ENCODE measurements around the gene MYO7B.
"Not testable (repeated sequence)": the region's sequence is repeated elsewhere in the genome, so short reads cannot be mapped to it uniquely, and the experiment has no call there.

MYO7B gene

DNA sequence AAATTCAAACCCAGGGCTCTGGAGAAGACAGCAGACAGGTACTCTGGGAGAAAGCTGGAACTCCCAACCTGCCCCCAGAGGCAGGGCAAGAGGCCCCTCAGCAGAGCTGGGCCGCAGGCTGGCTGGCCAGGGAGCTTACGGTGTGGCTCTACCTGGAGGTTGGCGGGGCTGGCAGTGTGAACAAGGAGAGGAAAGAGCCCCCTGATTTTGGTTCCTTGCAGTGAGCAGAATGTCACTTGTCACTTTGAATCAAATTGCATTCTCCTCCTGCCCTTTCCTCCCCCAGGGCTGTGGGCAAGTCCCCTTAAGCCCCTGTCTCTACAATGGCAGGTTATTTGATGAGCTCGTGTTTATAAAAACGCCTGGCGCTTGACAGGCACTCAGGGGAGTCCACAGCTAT is 32.6 kb downstream of the MYO7B start:
- DNase-seq, result no peak
- TF ChIP-seq POLR2A (IDR thresholded peaks at IDR 0.05; ENCODE audit: low read length) (no peak), GATA1 (IDR thresholded peaks at IDR 0.05; ENCODE audit: low read depth, low read length) (no peak)

DNA sequence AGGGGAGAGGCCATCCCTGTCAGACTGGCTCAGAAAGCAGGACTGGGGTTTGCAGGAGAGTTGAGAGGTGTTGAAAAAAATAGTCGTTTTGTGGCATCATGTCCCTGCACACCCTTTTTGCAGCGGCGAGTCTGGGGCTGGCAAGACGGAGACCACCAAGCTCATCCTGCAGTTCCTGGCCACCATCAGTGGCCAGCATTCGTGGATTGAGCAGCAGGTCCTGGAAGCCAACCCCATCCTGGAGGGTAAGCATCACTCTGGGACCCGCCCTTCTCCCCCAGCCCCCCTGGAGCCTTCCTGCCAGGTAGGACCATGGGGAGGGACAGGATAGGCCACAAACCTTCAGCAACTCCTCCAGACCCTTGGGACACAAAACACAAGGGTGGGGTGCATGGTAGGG is 34.2 kb downstream of the MYO7B start:
- TF ChIP-seq GATA1 (IDR thresholded peaks at IDR 0.05; ENCODE audit: low read depth, low read length) (no peak), POLR2A (IDR thresholded peaks at IDR 0.05; ENCODE audit: low read length) (no peak)
- DNase-seq, result no peak

DNA sequence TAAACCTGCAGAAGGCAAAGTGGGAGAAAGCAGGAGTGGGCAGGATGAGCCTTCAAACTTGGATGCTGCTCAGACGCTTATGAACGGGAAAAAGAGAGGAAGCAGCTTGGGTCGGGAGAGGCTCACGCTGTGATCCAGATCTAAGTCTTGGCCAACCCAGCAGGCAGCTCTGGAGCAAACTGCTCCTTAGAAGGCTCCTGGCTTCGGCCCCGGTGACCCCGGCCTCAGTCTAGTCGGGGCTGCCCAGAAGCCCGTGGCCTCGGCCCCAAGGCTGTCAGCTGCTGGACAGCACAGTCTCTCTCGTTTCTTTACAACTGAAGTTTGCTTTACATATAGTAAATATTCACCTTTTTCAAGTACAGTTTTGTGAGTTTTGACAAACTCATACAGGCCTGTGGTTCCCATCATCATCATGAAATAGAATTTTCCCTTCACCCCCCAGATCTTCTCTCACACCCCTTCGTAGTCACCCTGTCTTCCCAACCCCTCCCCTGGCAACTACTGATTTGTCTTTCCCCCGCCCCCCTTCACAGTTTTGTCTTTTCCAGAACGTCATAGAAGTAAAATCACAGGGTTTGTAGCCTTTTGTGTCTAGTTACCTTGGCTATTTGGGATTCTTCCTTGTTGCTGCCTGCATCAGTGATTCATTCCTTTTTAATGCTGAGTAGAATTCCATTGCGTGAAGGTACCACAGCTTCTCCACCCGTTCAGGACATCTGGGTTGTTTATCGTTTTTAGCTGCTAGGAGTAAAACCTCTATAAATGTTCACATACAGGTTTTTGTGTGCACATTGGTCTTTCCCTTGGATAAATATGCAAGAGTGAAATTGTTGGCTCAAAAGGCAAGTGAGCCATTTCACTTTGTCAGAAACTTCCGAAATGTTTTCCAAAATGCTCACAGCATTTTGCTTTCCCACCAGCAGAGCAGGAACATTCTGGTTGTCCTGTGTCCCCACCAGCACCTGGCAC is 35.1 kb downstream of the MYO7B start:
- no peak for DNase-seq

DNA sequence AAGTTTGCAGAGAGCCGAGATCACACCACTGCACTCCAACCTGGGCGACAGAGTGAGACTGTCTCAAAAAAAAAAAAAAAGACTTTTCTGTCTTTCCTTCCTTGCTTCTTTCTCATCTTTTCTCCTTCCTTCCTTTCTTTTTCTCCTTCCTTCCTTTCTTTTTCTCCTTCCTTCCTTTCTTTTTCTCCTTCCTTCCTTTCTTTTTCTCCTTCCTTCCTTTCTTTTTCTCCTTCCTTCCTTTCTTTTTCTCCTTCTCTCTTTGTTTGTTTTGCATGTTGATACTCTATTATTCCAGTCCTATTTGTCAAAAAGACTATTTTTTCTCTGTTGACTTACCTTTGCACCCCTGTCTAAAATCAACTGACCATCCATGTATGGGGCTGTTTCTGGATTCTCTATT is 36.9 kb downstream of the MYO7B start:
- not testable (repeated sequence) for DNase-seq

More for the DNA sequence above, 35.1 kb downstream of the MYO7B start:
- TF ChIP-seq GATA1 (IDR thresholded peaks at IDR 0.05; ENCODE audit: low read depth, low read length) (no peak), POLR2A (IDR thresholded peaks at IDR 0.05; ENCODE audit: low read length) (no peak)

DNA sequence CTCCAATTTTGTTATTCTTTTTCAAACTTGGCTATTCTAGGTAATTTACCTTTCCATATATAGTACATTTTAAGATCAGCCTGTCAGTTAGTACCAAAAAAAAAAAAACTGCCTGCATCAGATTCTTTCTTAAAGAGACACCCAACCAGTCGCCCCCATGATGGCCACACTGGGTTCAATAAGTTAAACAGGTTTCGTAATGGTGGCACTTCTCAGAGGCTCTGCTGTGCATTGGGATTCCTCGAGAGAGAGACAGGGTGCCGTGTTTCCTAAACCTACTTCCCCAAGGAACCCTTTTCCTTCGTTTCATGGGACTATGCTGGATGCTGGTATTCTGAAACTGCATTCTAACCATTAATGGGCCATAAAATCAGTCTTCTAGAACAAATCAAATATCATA is 37.4 kb downstream of the MYO7B start:
- DNase-seq, result no peak
- TF ChIP-seq POLR2A (IDR thresholded peaks at IDR 0.05; ENCODE audit: low read length) (no peak), GATA1 (IDR thresholded peaks at IDR 0.05; ENCODE audit: low read depth, low read length) (no peak)

DNA sequence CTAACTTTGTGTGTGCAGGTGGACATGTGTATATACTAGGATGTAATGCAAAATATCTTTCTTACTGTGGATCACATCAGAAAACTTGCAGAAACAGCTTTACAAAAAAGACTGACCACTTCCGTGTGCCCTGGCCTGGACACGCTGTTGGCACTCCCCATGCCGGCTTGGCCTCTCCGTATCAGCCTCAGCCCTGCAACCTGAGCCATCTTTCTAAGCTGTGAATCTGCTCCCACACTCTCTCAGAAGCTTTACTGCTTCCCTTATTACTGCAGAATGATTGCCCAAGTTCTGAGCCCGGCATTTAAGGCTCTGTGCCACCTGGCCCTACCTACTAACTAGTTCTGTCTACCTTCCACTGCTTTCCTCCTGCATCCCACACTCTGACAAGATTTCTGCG is 37.8 kb downstream of the MYO7B start:
- DNase-seq, result no peak
- TF ChIP-seq POLR2A (IDR thresholded peaks at IDR 0.05; ENCODE audit: low read length) (no peak), GATA1 (IDR thresholded peaks at IDR 0.05; ENCODE audit: low read depth, low read length) (no peak)

DNA sequence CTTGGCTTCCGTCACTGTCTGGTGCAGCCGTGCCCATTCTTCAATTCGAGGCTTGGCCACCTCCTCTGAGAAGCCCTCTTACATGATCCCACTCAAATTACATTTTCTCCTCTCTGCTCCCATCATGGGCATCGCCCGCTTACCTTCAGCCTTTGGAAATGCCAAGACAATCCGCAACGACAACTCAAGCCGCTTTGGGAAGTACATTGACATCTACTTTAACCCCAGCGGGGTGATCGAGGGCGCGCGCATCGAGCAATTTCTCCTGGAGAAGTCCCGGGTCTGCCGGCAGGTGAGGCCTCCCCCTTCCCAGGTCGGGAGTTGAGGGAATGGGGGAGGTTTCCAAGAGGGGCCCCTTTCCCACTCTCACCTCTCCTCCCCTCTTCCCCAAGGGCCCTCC is 38.3 kb downstream of the MYO7B start:
- DNase-seq, result no peak
- TF ChIP-seq POLR2A (IDR thresholded peaks at IDR 0.05; ENCODE audit: low read length), result no peak
- TF ChIP-seq GATA1 (IDR thresholded peaks at IDR 0.05; ENCODE audit: low read depth, low read length), result no peak

DNA sequence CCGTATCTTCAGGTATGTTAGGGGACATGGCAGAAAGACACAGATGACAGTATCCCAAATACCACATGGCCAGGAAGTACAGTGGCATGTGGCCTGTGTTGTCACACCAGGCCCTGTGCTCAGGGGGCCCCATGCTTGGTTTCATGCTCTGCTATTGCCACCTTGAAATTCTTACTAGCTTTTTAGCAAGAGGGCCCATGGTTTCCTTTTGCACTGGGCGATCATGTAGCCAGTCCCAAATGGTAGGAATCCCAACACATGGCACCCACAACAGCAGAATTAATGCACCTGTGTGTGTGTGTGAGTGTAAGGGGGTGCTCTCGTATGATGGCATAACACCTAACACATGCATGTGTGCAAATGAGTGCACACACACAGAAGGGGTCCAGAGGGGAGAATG is 39.2 kb downstream of the MYO7B start:
- no peak for TF ChIP-seq POLR2A (IDR thresholded peaks at IDR 0.05; ENCODE audit: low read length)
- no peak for TF ChIP-seq GATA1 (IDR thresholded peaks at IDR 0.05; ENCODE audit: low read depth, low read length)
- no peak for DNase-seq

DNA sequence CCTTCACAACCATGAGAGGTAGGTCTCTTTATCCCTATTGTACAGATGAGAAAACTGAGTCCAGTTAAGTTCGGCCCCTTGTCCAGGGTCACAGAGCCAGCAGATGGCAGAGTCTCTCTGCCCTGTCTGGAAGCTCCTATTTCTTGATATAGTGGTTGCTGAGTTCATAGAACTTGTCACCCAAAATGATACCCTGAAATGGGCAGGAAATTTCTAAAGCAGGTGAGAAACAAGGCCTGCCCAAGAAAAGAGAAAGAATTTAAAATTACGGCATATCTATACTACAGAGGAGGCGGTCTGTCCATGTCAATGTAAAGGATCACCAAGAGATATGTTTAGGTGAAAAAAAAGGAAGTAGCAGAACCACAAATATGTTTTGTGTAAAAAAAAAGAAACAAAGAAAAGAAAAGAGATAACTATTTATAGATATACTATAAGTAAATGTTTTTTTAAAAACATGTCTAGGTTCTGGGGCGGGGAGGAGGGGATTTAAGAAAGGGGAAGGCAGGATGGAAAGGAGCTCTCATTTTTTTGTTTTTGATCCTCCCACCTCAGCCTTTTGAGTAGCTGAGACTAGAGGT is 39.8 kb downstream of the MYO7B start:
- no peak for TF ChIP-seq GATA1 (IDR thresholded peaks at IDR 0.05; ENCODE audit: low read depth, low read length)
- TF ChIP-seq POLR2A (IDR thresholded peaks at IDR 0.05; ENCODE audit: low read length), result no peak
- DNase-seq, result no peak

DNA sequence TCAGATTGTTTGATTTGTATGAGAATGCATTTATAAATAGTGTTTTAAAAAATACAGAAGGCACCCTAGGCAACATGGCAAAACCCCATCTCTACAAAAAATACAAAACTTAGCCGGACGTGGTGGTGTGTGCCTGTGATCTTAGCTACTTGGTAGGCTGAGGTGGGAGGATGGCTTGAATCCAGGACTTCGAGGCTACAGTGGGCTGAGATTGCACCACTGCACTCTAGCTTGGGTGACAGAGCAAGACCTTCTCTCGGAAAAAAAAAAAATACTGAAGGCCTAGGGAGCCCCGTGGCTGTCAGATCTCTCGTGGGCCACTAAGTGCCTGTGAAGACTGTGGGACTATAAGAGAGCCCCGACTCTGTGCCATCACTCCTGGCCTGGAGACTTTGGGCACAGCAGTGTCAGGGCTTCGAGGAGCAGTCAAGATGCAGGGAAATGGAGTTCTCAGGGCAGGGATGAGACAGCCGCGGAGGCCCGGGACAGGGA is 40.5 kb downstream of the MYO7B start:
- TF ChIP-seq GATA1 (IDR thresholded peaks at IDR 0.05; ENCODE audit: low read depth, low read length), result no peak
- TF ChIP-seq POLR2A (IDR thresholded peaks at IDR 0.05; ENCODE audit: low read length), result no peak

DNA sequence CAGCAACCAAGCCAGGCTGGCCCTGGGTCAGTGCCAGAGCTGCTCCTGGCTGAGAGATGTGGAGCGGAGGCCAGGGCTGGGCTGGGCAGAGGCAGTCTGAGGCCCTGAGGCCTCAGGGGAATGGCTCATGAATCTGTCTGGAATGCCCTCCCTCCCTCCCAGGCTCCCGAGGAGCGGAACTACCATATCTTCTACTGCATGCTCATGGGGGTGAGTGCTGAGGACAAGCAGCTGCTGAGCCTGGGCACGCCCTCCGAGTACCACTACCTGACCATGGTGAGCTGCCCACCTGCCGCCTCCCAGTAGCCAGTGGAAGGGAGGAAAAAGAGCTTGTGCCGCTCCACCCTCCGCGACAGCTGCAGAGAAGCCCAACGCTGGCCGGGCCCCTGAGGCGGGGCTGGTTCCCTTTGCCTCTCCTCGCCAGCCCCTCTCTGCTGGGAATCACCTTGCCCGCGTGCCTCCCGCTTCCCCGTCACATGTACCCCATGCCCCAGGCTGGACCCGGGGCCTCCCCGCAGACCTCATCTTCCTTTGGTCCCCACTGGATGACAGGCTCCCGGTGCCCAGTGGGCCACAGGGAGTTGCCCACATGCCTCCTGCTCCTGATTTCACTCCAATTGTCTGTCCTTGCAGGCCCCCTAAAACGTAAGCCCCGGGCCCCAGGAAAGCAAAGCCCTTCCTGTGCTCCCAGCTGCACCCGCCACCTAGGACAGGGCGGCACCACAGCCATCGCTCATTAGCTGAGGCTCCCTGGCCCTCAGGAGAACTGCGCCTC is 41.1 kb downstream of the MYO7B start:
- DNase-seq, result no peak

More for the DNA sequence above, 40.5 kb downstream of the MYO7B start:
- DNase-seq, result no peak

DNA sequence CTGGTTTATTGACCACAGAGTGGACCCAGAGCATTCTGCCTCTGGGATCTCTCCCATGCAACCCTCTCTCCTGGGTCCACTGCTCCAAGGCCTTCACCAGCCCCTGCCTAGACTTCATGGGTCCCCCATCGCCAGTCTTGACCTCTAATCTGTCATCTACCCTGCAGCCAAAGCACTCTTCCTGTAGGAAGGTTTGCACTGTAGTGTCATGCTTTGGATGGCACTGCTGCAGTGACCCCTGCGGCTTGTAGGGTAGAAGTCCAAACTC is 41.7 kb downstream of the MYO7B start:
- no peak for DNase-seq
- TF ChIP-seq GATA1 (IDR thresholded peaks at IDR 0.05; ENCODE audit: low read depth, low read length), result no peak
- TF ChIP-seq POLR2A (IDR thresholded peaks at IDR 0.05; ENCODE audit: low read length), result no peak

More for the DNA sequence above, 41.1 kb downstream of the MYO7B start:
- TF ChIP-seq GATA1 (IDR thresholded peaks at IDR 0.05; ENCODE audit: low read depth, low read length), result no peak
- TF ChIP-seq POLR2A (IDR thresholded peaks at IDR 0.05; ENCODE audit: low read length), result no peak

DNA sequence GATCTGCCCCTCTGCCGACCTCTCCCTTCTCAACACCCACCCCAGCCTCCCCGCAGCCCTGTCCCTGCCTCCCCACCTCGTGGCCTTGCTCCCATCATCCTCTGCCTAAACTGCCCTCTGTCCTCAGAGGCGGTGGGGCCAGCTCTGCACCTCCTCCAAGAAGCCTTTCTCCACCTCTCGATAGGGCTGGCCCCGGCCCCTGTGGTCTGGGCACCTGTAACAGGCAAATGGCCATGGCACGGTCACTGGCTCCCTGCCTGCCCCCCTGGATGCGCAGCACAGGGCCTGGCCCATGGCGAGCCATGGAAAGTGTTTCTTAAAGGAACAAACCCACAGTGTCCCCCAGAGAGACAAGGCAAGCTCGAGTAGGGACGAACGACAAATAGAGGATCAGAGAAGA is 42.0 kb downstream of the MYO7B start:
- TF ChIP-seq POLR2A (IDR thresholded peaks at IDR 0.05; ENCODE audit: low read length), result no peak
- TF ChIP-seq GATA1 (IDR thresholded peaks at IDR 0.05; ENCODE audit: low read depth, low read length), result no peak
- no peak for DNase-seq

DNA sequence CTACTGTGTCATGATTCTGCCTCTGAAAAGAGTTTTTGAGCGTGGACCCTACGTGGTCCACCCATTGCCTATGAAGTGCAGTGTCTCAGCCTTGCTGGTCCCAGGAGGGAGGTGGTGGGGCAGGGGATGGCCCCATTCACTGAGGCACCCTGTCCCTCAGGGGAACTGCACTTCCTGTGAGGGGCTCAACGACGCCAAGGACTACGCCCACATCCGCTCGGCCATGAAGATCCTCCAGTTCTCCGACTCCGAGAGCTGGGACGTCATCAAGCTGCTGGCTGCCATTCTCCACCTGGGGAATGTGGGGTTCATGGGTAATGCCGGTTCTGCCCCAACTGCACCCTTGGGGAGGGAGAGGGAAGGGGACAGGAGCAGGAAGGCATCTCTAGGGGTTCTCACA is 42.5 kb downstream of the MYO7B start:
- no peak for DNase-seq
- TF ChIP-seq GATA1 (IDR thresholded peaks at IDR 0.05; ENCODE audit: low read depth, low read length), result no peak
- no peak for TF ChIP-seq POLR2A (IDR thresholded peaks at IDR 0.05; ENCODE audit: low read length)

Measured in erythroblast (primary cell).